Measurements from ENCODE around the gene BHLHA9. TPM values are rescaled to one million over a fixed set of nuclear protein-coding genes. Genes with fewer than 3 reads are reported as not detected.
A peak's percentile ranks its signal among the peaks of the same experiment; 100 is the strongest.

BHLHA9 gene
- total and polyA plus RNA-seq, 4 experiments from 2014 or later: not detected

- H3K27me3 ChIP-seq (ENCODE audit: insufficient read depth, low read length): no peaks in the 10 kb centered on the region
- H3K4me3 ChIP-seq (ENCODE audit: low read length in 2 of 2): no peak overlapping the region
- no peak overlapping the region for H3K27ac ChIP-seq (ENCODE audit: low read depth, low read length)
- Mint-ChIP-seq H3K4me3 (peak overlapping the region in 4 of 8 donors; percentile 47 to 68 (median 62)), H3K27me3 (peaks cover 9 to 22% of the 10 kb centered on the region in 2 donors), H3K9me3 (no peaks in the 10 kb centered on the region), H3K4me1 (peaks cover 0 to 8% (median 4%) of the 10 kb centered on the region in 4 donors), H3K36me3 (no peaks in the 10 kb centered on the region), H3K27ac (peak overlapping the region in 3 of 7 donors; percentile 13 to 88 (median 54))
- no peaks in the 10 kb centered on the region for H3K9me3 ChIP-seq (ENCODE audit: control insufficient read depth in 1 of 2, low read length in 2 of 2)
- ChIA-PET CTCF (ENCODE audit: partially characterized antibody) (interaction anchor here (2.9 kb wide), 1 partner anchor 56 kb away, joined by 20 read pairs; no protein-coding TSS in a partner anchor), POLR2A (ENCODE audit: partially characterized antibody) (no interaction called here)
- H3K36me3 ChIP-seq (ENCODE audit: insufficient read depth, low read length): no peaks in the 10 kb centered on the region
- DNase-seq: peak; percentile 60 to 72 (median 69)
- H3K4me1 ChIP-seq (ENCODE audit: insufficient read depth, low read length): peaks cover 5% of the 10 kb centered on the region
- intact Hi-C loops (cut with micrococcal nuclease): loop anchor here (1.0 to 5.0 kb wide), 2 partner anchors 239 to 371 kb away; partner anchors contain the start of genes RILP and SCARF1
These were observed 5.9 kb downstream of the BHLHA9 start for GRCh38 chr17:1275962-1276736.

GRCh38 chr17:1280652-1281051 lies 10.4 kb downstream of the BHLHA9 start:
- no peaks in the 10 kb centered on the region for H3K36me3 Mint-ChIP-seq
- no peaks in the 10 kb centered on the region for H3K36me3 ChIP-seq (ENCODE audit: insufficient read depth, low read length)
- H3K9me3 Mint-ChIP-seq: no peaks in the 10 kb centered on the region
- intact Hi-C loops (cut with micrococcal nuclease): loop anchor here (5.0 kb wide), 1 partner anchor 37 kb away; no protein-coding TSS in a partner anchor
- H3K27ac Mint-ChIP-seq: no peak overlapping the region
- peaks cover 3% of the 10 kb centered on the region in 2 donors for H3K27me3 Mint-ChIP-seq
- H3K27me3 ChIP-seq (ENCODE audit: insufficient read depth, low read length): no peaks in the 10 kb centered on the region
- no peak overlapping the region for H3K4me3 ChIP-seq (ENCODE audit: low read length in 2 of 2)
- no peak for DNase-seq
- CTCF ChIA-PET (ENCODE audit: partially characterized antibody): interaction anchor here (1.1 to 3.0 kb wide), 3 partner anchors 21 to 85 kb away, joined by 4 to 15 read pairs (median 5); no protein-coding TSS in a partner anchor
- no peaks in the 10 kb centered on the region for H3K9me3 ChIP-seq (ENCODE audit: control insufficient read depth in 1 of 2, low read length in 2 of 2)
- no peak overlapping the region for H3K4me3 Mint-ChIP-seq
- H3K4me1 Mint-ChIP-seq: peaks cover 0 to 4% (median 4%) of the 10 kb centered on the region in 4 donors
- H3K27ac ChIP-seq (ENCODE audit: low read depth, low read length): no peak overlapping the region
- H3K4me1 ChIP-seq (ENCODE audit: insufficient read depth, low read length): peaks cover 5% of the 10 kb centered on the region
- POLR2A ChIA-PET (ENCODE audit: partially characterized antibody): no interaction called here

GRCh38 chr17:1286379-1287106 lies 16.3 kb downstream of the BHLHA9 start:
- H3K27me3 ChIP-seq (ENCODE audit: insufficient read depth, low read length): no peaks in the 10 kb centered on the region
- intact Hi-C loops (cut with micrococcal nuclease): no loop called here
- no peak overlapping the region for H3K4me3 ChIP-seq (ENCODE audit: low read length in 2 of 2)
- Mint-ChIP-seq H3K4me1 (peaks cover 6 to 9% (median 8%) of the 10 kb centered on the region in 4 donors), H3K9me3 (no peaks in the 10 kb centered on the region), H3K27ac (peak overlapping the region in 1 of 7 donors; percentile 77), H3K27me3 (no peaks in the 10 kb centered on the region), H3K4me3 (no peak overlapping the region), H3K36me3 (no peaks in the 10 kb centered on the region)
- POLR2A ChIA-PET (ENCODE audit: partially characterized antibody): no interaction called here
- H3K4me1 ChIP-seq (ENCODE audit: insufficient read depth, low read length): no peaks in the 10 kb centered on the region
- no peaks in the 10 kb centered on the region for H3K9me3 ChIP-seq (ENCODE audit: control insufficient read depth in 1 of 2, low read length in 2 of 2)
- no peaks in the 10 kb centered on the region for H3K36me3 ChIP-seq (ENCODE audit: insufficient read depth, low read length)
- DNase-seq: no peak
- no peak overlapping the region for H3K27ac ChIP-seq (ENCODE audit: low read depth, low read length)
- CTCF ChIA-PET (ENCODE audit: partially characterized antibody): no interaction called here

- no peak for DNase-seq
- ChIA-PET POLR2A (ENCODE audit: partially characterized antibody) (no interaction called here), CTCF (ENCODE audit: partially characterized antibody) (no interaction called here)
- H3K9me3 ChIP-seq (ENCODE audit: control insufficient read depth in 1 of 2, low read length in 2 of 2): no peaks in the 10 kb centered on the region
- H3K27ac ChIP-seq (ENCODE audit: low read depth, low read length): no peak overlapping the region
- Mint-ChIP-seq H3K36me3 (peaks cover 0 to 3% of the 10 kb centered on the region in 2 donors), H3K9me3 (peaks cover 0 to 6% (median 0%) of the 10 kb centered on the region in 8 donors), H3K4me1 (peaks cover 23 to 34% (median 28%) of the 10 kb centered on the region in 4 donors), H3K27me3 (no peaks in the 10 kb centered on the region), H3K4me3 (no peak overlapping the region), H3K27ac (peak overlapping the region in 1 of 7 donors; percentile 48)
- peaks cover 16% of the 10 kb centered on the region for H3K4me1 ChIP-seq (ENCODE audit: insufficient read depth, low read length)
- intact Hi-C loops (cut with micrococcal nuclease): no loop called here
- no peaks in the 10 kb centered on the region for H3K27me3 ChIP-seq (ENCODE audit: insufficient read depth, low read length)
- H3K4me3 ChIP-seq (ENCODE audit: low read length in 2 of 2): no peak overlapping the region
- no peaks in the 10 kb centered on the region for H3K36me3 ChIP-seq (ENCODE audit: insufficient read depth, low read length)
These were observed 19.5 kb downstream of the BHLHA9 start for GRCh38 chr17:1289695-1290094.

GRCh38 chr17:1290676-1291075 lies 20.4 kb downstream of the BHLHA9 start:
- H3K27me3 Mint-ChIP-seq: no peaks in the 10 kb centered on the region

GRCh38 chr17:1294157-1294717 lies 24.0 kb downstream of the BHLHA9 start:
- peak overlapping the region; percentile 62 to 86 (median 70) for H3K4me3 Mint-ChIP-seq
- peaks cover 0 to 6% (median 0%) of the 10 kb centered on the region in 8 donors for H3K9me3 Mint-ChIP-seq
- peaks cover 61% of the 10 kb centered on the region for H3K4me1 ChIP-seq (ENCODE audit: insufficient read depth, low read length)
- peak overlapping the region; percentile 45 for H3K27ac ChIP-seq (ENCODE audit: low read depth, low read length)
- H3K36me3 Mint-ChIP-seq: peaks cover 0 to 3% of the 10 kb centered on the region in 2 donors
- peak; percentile 93 to 97 (median 95) for DNase-seq
- intact Hi-C loops (cut with micrococcal nuclease): loop anchor here (1.0 kb wide), 2 partner anchors 26 to 38 kb away; no protein-coding TSS in a partner anchor
- ChIA-PET CTCF (ENCODE audit: partially characterized antibody) (interaction anchor here (0.6 to 1.3 kb wide), 2 partner anchors 16 to 38 kb away, joined by 3 to 6 read pairs; no protein-coding TSS in a partner anchor), POLR2A (ENCODE audit: partially characterized antibody) (interaction anchor here (1.0 to 1.5 kb wide), 3 partner anchors 27 to 334 kb away, joined by 3 to 9 read pairs (median 3); partner anchors contain the start of genes INPP5K and SLC43A2)
- no peaks in the 10 kb centered on the region for H3K9me3 ChIP-seq (ENCODE audit: control insufficient read depth in 1 of 2, low read length in 2 of 2)
- H3K4me1 Mint-ChIP-seq: peaks cover 28 to 75% (median 51%) of the 10 kb centered on the region in 4 donors
- H3K27me3 Mint-ChIP-seq: no peaks in the 10 kb centered on the region
- H3K4me3 ChIP-seq (ENCODE audit: low read length in 2 of 2): peak overlapping the region in 1 of 2 donors; percentile 0
- H3K27ac Mint-ChIP-seq: peak overlapping the region; percentile 85 to 96 (median 93)
- H3K36me3 ChIP-seq (ENCODE audit: insufficient read depth, low read length): no peaks in the 10 kb centered on the region
- H3K27me3 ChIP-seq (ENCODE audit: insufficient read depth, low read length): no peaks in the 10 kb centered on the region

More at GRCh38 chr17:1290676-1291075, 20.4 kb downstream of the BHLHA9 start:
- ChIA-PET POLR2A (ENCODE audit: partially characterized antibody) (no interaction called here), CTCF (ENCODE audit: partially characterized antibody) (no interaction called here)
- H3K4me1 ChIP-seq (ENCODE audit: insufficient read depth, low read length): peaks cover 26% of the 10 kb centered on the region
- no peak overlapping the region for H3K4me3 ChIP-seq (ENCODE audit: low read length in 2 of 2)
- DNase-seq: no peak
- H3K4me1 Mint-ChIP-seq: peaks cover 24 to 44% (median 34%) of the 10 kb centered on the region in 4 donors
- no peak overlapping the region for H3K4me3 Mint-ChIP-seq
- no peaks in the 10 kb centered on the region for H3K36me3 ChIP-seq (ENCODE audit: insufficient read depth, low read length)
- peaks cover 0 to 3% of the 10 kb centered on the region in 2 donors for H3K36me3 Mint-ChIP-seq
- peaks cover 0 to 6% (median 0%) of the 10 kb centered on the region in 8 donors for H3K9me3 Mint-ChIP-seq
- intact Hi-C loops (cut with micrococcal nuclease): no loop called here
- no peak overlapping the region for H3K27ac ChIP-seq (ENCODE audit: low read depth, low read length)
- H3K27ac Mint-ChIP-seq: no peak overlapping the region
- no peaks in the 10 kb centered on the region for H3K27me3 ChIP-seq (ENCODE audit: insufficient read depth, low read length)
- no peaks in the 10 kb centered on the region for H3K9me3 ChIP-seq (ENCODE audit: control insufficient read depth in 1 of 2, low read length in 2 of 2)
